Lower leg skin (tissue), 3 donors: ENCODE data around the gene ST14.

Experiments
- POLR2A ChIP-seq, 2 donors: fragments of 450-650 bp; IDR thresholded peaks; one replicate each; pipeline ENCODE4 v1.6.1; 2016 to 2017; ENCODE audit warnings: antibody characterized with exemption in 2 of 2, mild to moderate bottlenecking in 1 of 2, moderate library complexity in 1 of 2
- TF ChIP-seq, protein P1 (sequence below), 3 donors: fragments of 450-650 bp; IDR thresholded peaks; one replicate each; pipeline ENCODE4 v1.5.1; 2016; ENCODE audit warnings: antibody characterized with exemption in 3 of 3, mild to moderate bottlenecking in 3 of 3, moderate library complexity in 2 of 3

DNA sequence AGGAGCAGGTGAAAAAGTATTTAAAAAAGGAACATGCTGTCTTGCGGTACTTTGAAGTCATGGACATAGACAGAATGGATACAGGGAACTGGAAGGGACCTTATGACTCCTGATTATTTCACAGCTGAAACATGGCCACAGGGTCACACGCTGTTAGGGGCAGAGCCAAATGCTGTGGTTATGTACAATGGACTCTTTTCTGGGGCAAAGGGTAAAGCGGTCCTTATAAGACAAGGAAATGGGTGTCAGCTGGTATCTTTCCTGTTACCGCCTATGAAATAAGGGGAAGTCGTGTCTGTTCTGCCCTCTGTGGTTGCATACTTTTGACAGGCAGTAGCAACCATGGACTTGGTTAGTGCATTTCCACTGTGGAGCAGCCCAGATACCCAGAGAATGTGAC, 12.8 kb upstream of the ST14 start:
- TF ChIP-seq POLR2A (IDR thresholded peaks at IDR 0.05) = no peak
- TF ChIP-seq, protein P1, sequence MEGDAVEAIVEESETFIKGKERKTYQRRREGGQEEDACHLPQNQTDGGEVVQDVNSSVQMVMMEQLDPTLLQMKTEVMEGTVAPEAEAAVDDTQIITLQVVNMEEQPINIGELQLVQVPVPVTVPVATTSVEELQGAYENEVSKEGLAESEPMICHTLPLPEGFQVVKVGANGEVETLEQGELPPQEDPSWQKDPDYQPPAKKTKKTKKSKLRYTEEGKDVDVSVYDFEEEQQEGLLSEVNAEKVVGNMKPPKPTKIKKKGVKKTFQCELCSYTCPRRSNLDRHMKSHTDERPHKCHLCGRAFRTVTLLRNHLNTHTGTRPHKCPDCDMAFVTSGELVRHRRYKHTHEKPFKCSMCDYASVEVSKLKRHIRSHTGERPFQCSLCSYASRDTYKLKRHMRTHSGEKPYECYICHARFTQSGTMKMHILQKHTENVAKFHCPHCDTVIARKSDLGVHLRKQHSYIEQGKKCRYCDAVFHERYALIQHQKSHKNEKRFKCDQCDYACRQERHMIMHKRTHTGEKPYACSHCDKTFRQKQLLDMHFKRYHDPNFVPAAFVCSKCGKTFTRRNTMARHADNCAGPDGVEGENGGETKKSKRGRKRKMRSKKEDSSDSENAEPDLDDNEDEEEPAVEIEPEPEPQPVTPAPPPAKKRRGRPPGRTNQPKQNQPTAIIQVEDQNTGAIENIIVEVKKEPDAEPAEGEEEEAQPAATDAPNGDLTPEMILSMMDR (IDR thresholded peaks at IDR 0.05) = no peak
